ENCODE measurements around the gene USPL1. TPM values are rescaled to one million over a fixed set of nuclear protein-coding genes. Genes with fewer than 3 reads are reported as not detected.

USPL1 gene
- total and polyA plus RNA-seq, 2 of the 13 experiments (the other 11 are each of a cell fraction or from before 2014, with no cell fraction given), result 13.7 to 15.9 TPM

DNA sequence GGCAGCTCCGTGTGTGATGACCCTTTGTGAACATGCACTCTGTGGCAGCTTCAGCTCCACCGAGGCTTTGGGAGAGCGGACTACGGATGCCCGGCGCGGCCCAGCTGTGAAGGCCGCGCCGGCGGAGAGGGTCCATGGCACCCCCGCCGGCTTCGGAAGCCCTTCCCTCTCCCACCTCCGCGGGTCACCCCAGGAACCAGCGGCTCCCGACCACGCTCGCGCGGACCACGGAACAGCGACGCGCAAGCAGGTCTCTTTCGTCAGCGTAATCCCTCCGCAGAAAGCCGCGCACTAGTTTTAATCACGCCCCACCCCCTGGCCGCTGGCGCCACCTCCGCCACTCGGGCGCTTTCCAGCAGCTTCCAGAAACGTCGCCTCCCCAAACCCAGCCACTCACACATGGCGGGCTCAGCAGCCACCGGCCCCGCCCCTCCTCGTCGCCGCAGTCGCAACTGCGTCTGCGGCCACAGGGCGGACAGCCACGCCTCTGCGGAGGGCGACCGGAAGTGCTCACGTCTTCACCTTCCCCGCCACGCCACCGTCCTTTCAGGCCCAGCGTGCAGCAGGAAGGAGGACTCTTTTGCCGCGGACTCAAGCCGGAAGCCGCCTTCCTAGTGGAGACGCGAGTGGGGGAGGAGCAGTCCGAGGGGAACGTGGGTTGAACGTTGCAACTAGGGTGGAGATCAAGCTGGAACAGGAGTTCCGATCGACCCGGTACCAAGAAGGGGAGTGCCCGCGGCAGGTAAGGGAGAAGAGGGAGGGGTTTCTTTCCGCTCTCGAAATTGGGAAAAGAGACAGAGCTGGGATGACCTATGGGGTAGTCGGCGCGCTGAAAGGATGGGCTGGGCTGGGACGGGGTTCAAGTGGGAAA, at the start of gene USPL1 (continued):
- TF ChIP-seq ZNF142 (CRISPR knock-in tag; IDR thresholded peaks at IDR 0.05) (peak; percentile 86; the same call in 1 of the 2 replicates), ZC3H4 (CRISPR knock-in tag; IDR thresholded peaks at IDR 0.05; ENCODE audit: borderline replicate concordance) (no peak; the same call in 1 of the 2 replicates), ZNF678 (CRISPR knock-in tag; IDR thresholded peaks at IDR 0.05) (peak; percentile 92; the same call in 1 of the 2 replicates), ZMYM4 (CRISPR knock-in tag; IDR thresholded peaks at IDR 0.05) (peak; percentile 100), CBX1 (IDR thresholded peaks at IDR 0.05; ENCODE audit: low read depth) (peak; percentile 51), ARNT (IDR thresholded peaks at IDR 0.05) (no peak), ZFP90 (CRISPR knock-in tag; IDR thresholded peaks at IDR 0.05; ENCODE audit: borderline replicate concordance) (peak; percentile 98), MIXL1 (CRISPR knock-in tag; IDR thresholded peaks at IDR 0.05) (peak; percentile 90), SALL1 (CRISPR knock-in tag; IDR thresholded peaks at IDR 0.05) (peak; percentile 97), ZNF572 (CRISPR knock-in tag; IDR thresholded peaks at IDR 0.05) (peak; percentile 99), ZBTB42 (CRISPR knock-in tag; IDR thresholded peaks at IDR 0.05) (peak; percentile 96), ZNF782 (CRISPR knock-in tag; IDR thresholded peaks at IDR 0.05; ENCODE audit: borderline replicate concordance) (peak; percentile 93), ZNF672 (CRISPR knock-in tag; IDR thresholded peaks at IDR 0.05) (peak; percentile 98), TOPORS (CRISPR knock-in tag; IDR thresholded peaks at IDR 0.05) (peak; percentile 100), PLRG1 (conservative IDR thresholded peaks at IDR 0.05) (no peak), ATF2 (CRISPR knock-in tag; IDR thresholded peaks at IDR 0.05) (peak; percentile 95), GABPA (IDR thresholded peaks at IDR 0.05; ENCODE audit: low read depth, low read length) (peak; percentile 100), GABPA (CRISPR knock-in tag; IDR thresholded peaks at IDR 0.05; ENCODE audit: low read depth) (peak; percentile 100)
- TF ChIP-seq, protein P1, sequence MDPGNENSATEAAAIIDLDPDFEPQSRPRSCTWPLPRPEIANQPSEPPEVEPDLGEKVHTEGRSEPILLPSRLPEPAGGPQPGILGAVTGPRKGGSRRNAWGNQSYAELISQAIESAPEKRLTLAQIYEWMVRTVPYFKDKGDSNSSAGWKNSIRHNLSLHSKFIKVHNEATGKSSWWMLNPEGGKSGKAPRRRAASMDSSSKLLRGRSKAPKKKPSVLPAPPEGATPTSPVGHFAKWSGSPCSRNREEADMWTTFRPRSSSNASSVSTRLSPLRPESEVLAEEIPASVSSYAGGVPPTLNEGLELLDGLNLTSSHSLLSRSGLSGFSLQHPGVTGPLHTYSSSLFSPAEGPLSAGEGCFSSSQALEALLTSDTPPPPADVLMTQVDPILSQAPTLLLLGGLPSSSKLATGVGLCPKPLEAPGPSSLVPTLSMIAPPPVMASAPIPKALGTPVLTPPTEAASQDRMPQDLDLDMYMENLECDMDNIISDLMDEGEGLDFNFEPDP (CRISPR knock-in tag; conservative IDR thresholded peaks at IDR 0.05), result 0 out of 2 replicates have a peak, but pooled peaks have one; percentile 90
- TF ChIP-seq, protein P2, sequence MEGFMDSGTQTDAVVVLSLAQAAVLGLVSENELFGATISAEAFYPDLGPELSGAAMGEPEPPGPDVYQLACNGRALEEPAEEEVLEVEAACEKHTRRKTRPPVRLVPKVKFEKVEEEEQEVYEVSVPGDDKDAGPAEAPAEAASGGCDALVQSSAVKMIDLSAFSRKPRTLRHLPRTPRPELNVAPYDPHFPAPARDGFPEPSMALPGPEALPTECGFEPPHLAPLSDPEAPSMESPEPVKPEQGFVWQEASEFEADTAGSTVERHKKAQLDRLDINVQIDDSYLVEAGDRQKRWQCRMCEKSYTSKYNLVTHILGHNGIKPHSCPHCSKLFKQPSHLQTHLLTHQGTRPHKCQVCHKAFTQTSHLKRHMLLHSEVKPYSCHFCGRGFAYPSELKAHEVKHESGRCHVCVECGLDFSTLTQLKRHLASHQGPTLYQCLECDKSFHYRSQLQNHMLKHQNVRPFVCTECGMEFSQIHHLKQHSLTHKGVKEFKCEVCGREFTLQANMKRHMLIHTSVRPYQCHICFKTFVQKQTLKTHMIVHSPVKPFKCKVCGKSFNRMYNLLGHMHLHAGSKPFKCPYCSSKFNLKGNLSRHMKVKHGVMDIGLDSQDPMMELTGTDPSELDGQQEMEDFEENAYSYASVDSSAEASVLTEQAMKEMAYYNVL (CRISPR knock-in tag; IDR thresholded peaks at IDR 0.05; ENCODE audit: borderline replicate concordance), result peak; percentile 75
